Osteocyte (in vitro differentiated cells): ENCODE data around the gene KRT4. TPM values are rescaled to one million over a fixed set of nuclear protein-coding genes. Genes with fewer than 3 reads are reported as not detected.
"Not testable (repeated sequence)": the region's sequence is repeated elsewhere in the genome, so short reads cannot be mapped to it uniquely, and the experiment has no call there.

Experiments used
- DNase-seq: peaks from one replicate; pipeline ENCODE4 v3.0.0; 2021; ENCODE audit warnings: mixed read lengths; ENCODE audit not compliant: unreplicated experiment; ENCODE audit errors: extremely low spot score
- H3K27ac Mint-ChIP-seq: one replicate; pipeline ENCODE4 v1.8.0; 2021; ENCODE audit warnings: mild to moderate bottlenecking, mixed read lengths; ENCODE audit not compliant: unreplicated experiment
- H3K27me3 Mint-ChIP-seq: one replicate; pipeline ENCODE4 v1.8.0; 2021; ENCODE audit warnings: mixed read lengths; ENCODE audit not compliant: unreplicated experiment
- H3K36me3 Mint-ChIP-seq: one replicate; pipeline ENCODE4 v1.8.0; 2021; ENCODE audit warnings: mixed read lengths; ENCODE audit not compliant: unreplicated experiment
- H3K4me1 Mint-ChIP-seq: one replicate; pipeline ENCODE4 v1.8.0; 2021; ENCODE audit warnings: mixed read lengths; ENCODE audit not compliant: unreplicated experiment
- H3K4me3 Mint-ChIP-seq: one replicate; pipeline ENCODE4 v1.8.0; 2021; ENCODE audit warnings: mild to moderate bottlenecking, moderate library complexity, mixed read lengths; ENCODE audit not compliant: unreplicated experiment
- H3K9me3 Mint-ChIP-seq: one replicate; pipeline ENCODE4 v1.8.0; 2021; ENCODE audit warnings: mixed read lengths; ENCODE audit not compliant: unreplicated experiment
- CTCF ChIP-seq: fragments of 200-600 bp; sonication (generic); IDR thresholded peaks from 2 replicates; pipeline ENCODE4 v1.5.0; 2021; ENCODE audit warnings: antibody characterized with exemption, mild to moderate bottlenecking, moderate library complexity
- total RNA-seq: library from RNA; stranded (reverse); gene quantifications from 2 replicates; pipeline ENCODE4 v1.2.1, GENCODE V29; 2021

The KRT4 gene
- total RNA-seq, 1 donor from 2014 or later, result not detected

GRCh38 chr12:52765702-52766101, 48.2 kb downstream of the KRT4 start:
- H3K4me1 Mint-ChIP-seq, result no peaks in the 10 kb centered on the region
- H3K27me3 Mint-ChIP-seq, result peaks cover 46% of the 10 kb centered on the region
- no peak overlapping the region for H3K27ac Mint-ChIP-seq
- no peak for DNase-seq
- no peak for TF ChIP-seq CTCF
- H3K4me3 Mint-ChIP-seq, result no peak overlapping the region
- H3K9me3 Mint-ChIP-seq, result peaks cover 9% of the 10 kb centered on the region
- no peaks in the 10 kb centered on the region for H3K36me3 Mint-ChIP-seq

GRCh38 chr12:52763991-52764390, 49.9 kb downstream of the KRT4 start:
- H3K4me3 Mint-ChIP-seq, result no peak overlapping the region
- no peak for DNase-seq
- no peak overlapping the region for H3K27ac Mint-ChIP-seq
- H3K27me3 Mint-ChIP-seq, result peaks cover 44% of the 10 kb centered on the region
- no peak for TF ChIP-seq CTCF
- no peaks in the 10 kb centered on the region for H3K4me1 Mint-ChIP-seq
- H3K9me3 Mint-ChIP-seq, result peaks cover 9% of the 10 kb centered on the region
- H3K36me3 Mint-ChIP-seq, result no peaks in the 10 kb centered on the region

GRCh38 chr12:52763036-52763659, 50.8 kb downstream of the KRT4 start:
- DNase-seq, result no peak
- no peak overlapping the region for H3K27ac Mint-ChIP-seq
- H3K36me3 Mint-ChIP-seq, result no peaks in the 10 kb centered on the region
- TF ChIP-seq CTCF, result no peak
- H3K9me3 Mint-ChIP-seq, result peaks cover 9% of the 10 kb centered on the region
- no peaks in the 10 kb centered on the region for H3K4me1 Mint-ChIP-seq
- H3K4me3 Mint-ChIP-seq, result no peak overlapping the region
- H3K27me3 Mint-ChIP-seq, result peaks cover 38% of the 10 kb centered on the region

- no peak overlapping the region for H3K4me3 Mint-ChIP-seq
- no peak overlapping the region for H3K27ac Mint-ChIP-seq
- peaks cover 28% of the 10 kb centered on the region for H3K27me3 Mint-ChIP-seq
- H3K9me3 Mint-ChIP-seq, result peaks cover 9% of the 10 kb centered on the region
- no peaks in the 10 kb centered on the region for H3K36me3 Mint-ChIP-seq
- H3K4me1 Mint-ChIP-seq, result no peaks in the 10 kb centered on the region
- no peak for DNase-seq
- TF ChIP-seq CTCF, result no peak
Measured at GRCh38 chr12:52761802-52762201, 52.1 kb downstream of the KRT4 start.

- H3K36me3 Mint-ChIP-seq, H3K27ac Mint-ChIP-seq, DNase-seq, H3K4me3 Mint-ChIP-seq, H3K9me3 Mint-ChIP-seq, H3K4me1 Mint-ChIP-seq: not testable (repeated sequence)
- H3K27me3 Mint-ChIP-seq, result peaks cover 22% of the 10 kb centered on the region
Measured at GRCh38 chr12:52761218-52761617, 52.7 kb downstream of the KRT4 start.

GRCh38 chr12:52760623-52761022, 53.3 kb downstream of the KRT4 start:
- Mint-ChIP-seq H3K4me1 (no peaks in the 10 kb centered on the region), H3K9me3 (peaks cover 9% of the 10 kb centered on the region), H3K27ac (no peak overlapping the region), H3K36me3 (no peaks in the 10 kb centered on the region), H3K27me3 (peaks cover 17% of the 10 kb centered on the region), H3K4me3 (no peak overlapping the region)
- DNase-seq, result no peak
- no peak for TF ChIP-seq CTCF
